ENCODE results near the gene PPP6R2.

Gene PPP6R2

GRCh38 chr22:50440544-50441249, 97.6 kb downstream of the PPP6R2 start:
- H3K9ac ChIP-seq (ENCODE audit: low read depth, low read length) = no peak overlapping the region
- no peak overlapping the region for H3K4me3 ChIP-seq (ENCODE audit: low read length)
- H3K27me3 ChIP-seq (ENCODE audit: control insufficient read depth, insufficient read depth, low read length) = no peaks in the 10 kb centered on the region
- peaks cover 9% of the 10 kb centered on the region for H3K4me1 ChIP-seq (ENCODE audit: control insufficient read depth, insufficient read depth, low read length)
- H3K9me3 ChIP-seq (replicated peaks; ENCODE audit: low read length) = no peaks in the 10 kb centered on the region
- H3K4me2 ChIP-seq (ENCODE audit: low read length) = no peak overlapping the region
- peaks cover 67% of the 10 kb centered on the region for H3K36me3 ChIP-seq (ENCODE audit: insufficient read depth, low read length)

- Histone ChIP-seq H3K9me3 (replicated peaks; ENCODE audit: low read length) (no peaks in the 10 kb centered on the region), H3K36me3 (ENCODE audit: insufficient read depth, low read length) (peaks cover 63% of the 10 kb centered on the region), H3K4me2 (ENCODE audit: low read length) (no peak overlapping the region), H3K9ac (ENCODE audit: low read depth, low read length) (no peak overlapping the region), H3K27me3 (ENCODE audit: control insufficient read depth, insufficient read depth, low read length) (no peaks in the 10 kb centered on the region), H3K4me3 (ENCODE audit: low read length) (no peak overlapping the region), H3K4me1 (ENCODE audit: control insufficient read depth, insufficient read depth, low read length) (peaks cover 9% of the 10 kb centered on the region)
These were observed 98.4 kb downstream of the PPP6R2 start for GRCh38 chr22:50441428-50441993.

GRCh38 chr22:50443197-50443596, 100.1 kb downstream of the PPP6R2 start:
- Histone ChIP-seq H3K36me3 (ENCODE audit: insufficient read depth, low read length) (peaks cover 61% of the 10 kb centered on the region), H3K9me3 (replicated peaks; ENCODE audit: low read length) (no peaks in the 10 kb centered on the region), H3K4me1 (ENCODE audit: control insufficient read depth, insufficient read depth, low read length) (peaks cover 9% of the 10 kb centered on the region)

GRCh38 chr22:50443801-50444625, 100.9 kb downstream of the PPP6R2 start:
- Histone ChIP-seq H3K4me1 (ENCODE audit: control insufficient read depth, insufficient read depth, low read length) (peaks cover 9% of the 10 kb centered on the region), H3K4me3 (ENCODE audit: low read length) (no peak overlapping the region), H3K9me3 (replicated peaks; ENCODE audit: low read length) (no peaks in the 10 kb centered on the region), H3K4me2 (ENCODE audit: low read length) (no peak overlapping the region), H3K27me3 (ENCODE audit: control insufficient read depth, insufficient read depth, low read length) (no peaks in the 10 kb centered on the region), H3K9ac (ENCODE audit: low read depth, low read length) (no peak overlapping the region), H3K36me3 (ENCODE audit: insufficient read depth, low read length) (peaks cover 61% of the 10 kb centered on the region)

More at GRCh38 chr22:50443197-50443596, 100.1 kb downstream of the PPP6R2 start:
- no peak overlapping the region for H3K4me3 ChIP-seq (ENCODE audit: low read length)
- no peak overlapping the region for H3K9ac ChIP-seq (ENCODE audit: low read depth, low read length)
- no peaks in the 10 kb centered on the region for H3K27me3 ChIP-seq (ENCODE audit: control insufficient read depth, insufficient read depth, low read length)
- no peak overlapping the region for H3K4me2 ChIP-seq (ENCODE audit: low read length)

- Histone ChIP-seq H3K4me2 (ENCODE audit: low read length) (no peak overlapping the region), H3K36me3 (ENCODE audit: insufficient read depth, low read length) (peaks cover 58% of the 10 kb centered on the region), H3K27me3 (ENCODE audit: control insufficient read depth, insufficient read depth, low read length) (no peaks in the 10 kb centered on the region), H3K9ac (ENCODE audit: low read depth, low read length) (no peak overlapping the region), H3K9me3 (replicated peaks; ENCODE audit: low read length) (no peaks in the 10 kb centered on the region), H3K4me1 (ENCODE audit: control insufficient read depth, insufficient read depth, low read length) (peaks cover 9% of the 10 kb centered on the region), H3K4me3 (ENCODE audit: low read length) (no peak overlapping the region)
These were observed 101.5 kb downstream of the PPP6R2 start for GRCh38 chr22:50444663-50445062.

- Histone ChIP-seq H3K9me3 (replicated peaks; ENCODE audit: low read length) (no peaks in the 10 kb centered on the region), H3K9ac (ENCODE audit: low read depth, low read length) (no peak overlapping the region), H3K4me3 (ENCODE audit: low read length) (no peak overlapping the region), H3K4me1 (ENCODE audit: control insufficient read depth, insufficient read depth, low read length) (peaks cover 9% of the 10 kb centered on the region), H3K36me3 (ENCODE audit: insufficient read depth, low read length) (peaks cover 55% of the 10 kb centered on the region), H3K4me2 (ENCODE audit: low read length) (no peak overlapping the region), H3K27me3 (ENCODE audit: control insufficient read depth, insufficient read depth, low read length) (no peaks in the 10 kb centered on the region)
These were observed 102.1 kb downstream of the PPP6R2 start for GRCh38 chr22:50445071-50445879.

GRCh38 chr22:50445880-50446707, 103.0 kb downstream of the PPP6R2 start:
- H3K9ac ChIP-seq (ENCODE audit: low read depth, low read length) = no peak overlapping the region
- no peak overlapping the region for H3K4me3 ChIP-seq (ENCODE audit: low read length)
- H3K9me3 ChIP-seq (replicated peaks; ENCODE audit: low read length) = no peaks in the 10 kb centered on the region
- H3K27me3 ChIP-seq (ENCODE audit: control insufficient read depth, insufficient read depth, low read length) = no peaks in the 10 kb centered on the region
- peaks cover 55% of the 10 kb centered on the region for H3K36me3 ChIP-seq (ENCODE audit: insufficient read depth, low read length)
- H3K4me2 ChIP-seq (ENCODE audit: low read length) = no peak overlapping the region
- H3K4me1 ChIP-seq (ENCODE audit: control insufficient read depth, insufficient read depth, low read length) = peaks cover 9% of the 10 kb centered on the region

GRCh38 chr22:50446708-50447575, 103.8 kb downstream of the PPP6R2 start:
- Histone ChIP-seq H3K36me3 (ENCODE audit: insufficient read depth, low read length) (peaks cover 48% of the 10 kb centered on the region), H3K9me3 (replicated peaks; ENCODE audit: low read length) (no peaks in the 10 kb centered on the region), H3K4me3 (ENCODE audit: low read length) (no peak overlapping the region), H3K27me3 (ENCODE audit: control insufficient read depth, insufficient read depth, low read length) (no peaks in the 10 kb centered on the region), H3K9ac (ENCODE audit: low read depth, low read length) (no peak overlapping the region), H3K4me1 (ENCODE audit: control insufficient read depth, insufficient read depth, low read length) (peaks cover 9% of the 10 kb centered on the region), H3K4me2 (ENCODE audit: low read length) (no peak overlapping the region)

- no peak overlapping the region for H3K4me2 ChIP-seq (ENCODE audit: low read length)
- no peaks in the 10 kb centered on the region for H3K27me3 ChIP-seq (ENCODE audit: control insufficient read depth, insufficient read depth, low read length)
- peaks cover 45% of the 10 kb centered on the region for H3K36me3 ChIP-seq (ENCODE audit: insufficient read depth, low read length)
- H3K4me3 ChIP-seq (ENCODE audit: low read length) = no peak overlapping the region
- peaks cover 9% of the 10 kb centered on the region for H3K4me1 ChIP-seq (ENCODE audit: control insufficient read depth, insufficient read depth, low read length)
- H3K9me3 ChIP-seq (replicated peaks; ENCODE audit: low read length) = no peaks in the 10 kb centered on the region
- no peak overlapping the region for H3K9ac ChIP-seq (ENCODE audit: low read depth, low read length)
These were observed 104.7 kb downstream of the PPP6R2 start for GRCh38 chr22:50447576-50448551.

Data from skeletal muscle satellite cell (primary cell).